GM23338 (cell line): ENCODE results near the gene PDE4B. TPM values are rescaled to one million over a fixed set of nuclear protein-coding genes. Genes with fewer than 3 reads are reported as not detected.
A peak's percentile ranks its signal among the peaks of the same experiment; 100 is the strongest.

Experiments used
- ATAC-seq: fragments of 200-7000 bp; cut with Tn5 transposase; 3 replicates; pipeline ENCODE4 v1.9.1; 2020
- DNase-seq: peaks from one replicate; pipeline ENCODE4 v3.0.0-alpha.2; 2015; ENCODE audit warnings: low spot score
- H2AFZ ChIP-seq: fragments of 200-600 bp; sonication (generic); 2 replicates; pipeline ENCODE4 v1.8.0; 2016; ENCODE audit warnings: antibody characterized with exemption, mild to moderate bottlenecking, moderate library complexity
- H3F3A ChIP-seq: fragments of 200-600 bp; sonication (generic); replicated peaks from 2 replicates; pipeline ENCODE4 v1.8.0; 2017; ENCODE audit warnings: antibody characterized with exemption, mixed run types, low read depth
- H3K27ac ChIP-seq: fragments of 200-600 bp; sonication (generic); 2 replicates; pipeline ENCODE4 v1.6.1; 2016; ENCODE audit warnings: low read depth
- H3K27me3 ChIP-seq: fragments of 200-600 bp; sonication (generic); 2 replicates; pipeline ENCODE4 v1.8.0; 2016; ENCODE audit warnings: mild to moderate bottlenecking, mixed run types, moderate library complexity; ENCODE audit not compliant: insufficient read depth
- H3K36me3 ChIP-seq: fragments of 200-600 bp; sonication (generic); 2 replicates; pipeline ENCODE4 v1.8.0; 2016; ENCODE audit warnings: mild to moderate bottlenecking; ENCODE audit not compliant: insufficient read depth
- H3K4me1 ChIP-seq: fragments of 200-600 bp; sonication (generic); 2 replicates; pipeline ENCODE4 v1.8.0; 2016; ENCODE audit warnings: mild to moderate bottlenecking, moderate library complexity; ENCODE audit not compliant: insufficient read depth
- H3K4me2 ChIP-seq: fragments of 200-600 bp; sonication (generic); 2 replicates; pipeline ENCODE4 v1.7.1; 2017; ENCODE audit warnings: mixed run types
- H3K4me3 ChIP-seq: fragments of 200-600 bp; sonication (generic); 2 replicates; pipeline ENCODE4 v1.6.1; 2016; ENCODE audit warnings: mixed run types
- H3K79me2 ChIP-seq: fragments of 200-600 bp; sonication (generic); replicated peaks from 2 replicates; pipeline ENCODE4 v1.8.0; 2017; ENCODE audit warnings: mild to moderate bottlenecking; ENCODE audit not compliant: insufficient read depth
- H3K9me2 ChIP-seq: fragments of 200-600 bp; sonication (generic); 2 replicates; pipeline ENCODE4 v1.8.0; 2017; ENCODE audit not compliant: insufficient read depth
- H4K20me1 ChIP-seq: fragments of 200-600 bp; sonication (generic); replicated peaks from 2 replicates; pipeline ENCODE4 v1.8.0; 2017; ENCODE audit warnings: mild to moderate bottlenecking; ENCODE audit not compliant: insufficient read depth
- H3K27ac Mint-ChIP-seq: 2 replicates; pipeline ENCODE4 v1.8.0; 2020; ENCODE audit warnings: inconsistent platforms, mild to moderate bottlenecking, moderate library complexity, mixed read lengths
- H3K27me3 Mint-ChIP-seq: 3 replicates; pipeline ENCODE4 v1.8.0; 2022; ENCODE audit warnings: low read depth, mild to moderate bottlenecking, moderate library complexity, mixed read lengths, inconsistent platforms; ENCODE audit not compliant: insufficient read depth, poor library complexity
- H3K36me3 Mint-ChIP-seq: 3 replicates; pipeline ENCODE4 v1.8.0; 2021; ENCODE audit warnings: low read depth, mild to moderate bottlenecking, inconsistent platforms, moderate library complexity, mixed read lengths
- H3K4me1 Mint-ChIP-seq: 3 replicates; pipeline ENCODE4 v1.8.0; 2020; ENCODE audit warnings: mild to moderate bottlenecking, inconsistent platforms, mixed read lengths
- H3K4me3 Mint-ChIP-seq: 3 replicates; pipeline ENCODE4 v1.8.0; 2021; ENCODE audit warnings: moderate library complexity, mild to moderate bottlenecking, inconsistent platforms, mixed read lengths
- H3K9me3 Mint-ChIP-seq: 3 replicates; pipeline ENCODE4 v1.8.0; 2020; ENCODE audit warnings: moderate library complexity, mild to moderate bottlenecking, inconsistent platforms, mixed read lengths
- CREB1 ChIP-seq: fragments of 250-450 bp; sonication (Bioruptor Pico); IDR thresholded peaks from 2 replicates; pipeline ENCODE4 v1.5.0; 2020; ENCODE audit warnings: low read depth, mild to moderate bottlenecking, moderate library complexity
- EZH2 ChIP-seq: fragments of 200-600 bp; sonication (generic); IDR thresholded peaks from one replicate; pipeline ENCODE4 v1.8.0; 2017; ENCODE audit warnings: antibody characterized with exemption, mild to moderate bottlenecking, low read depth; ENCODE audit not compliant: unreplicated experiment
- NANOG ChIP-seq: IDR thresholded peaks from 2 replicates; pipeline ENCODE4 v1.6.1; 2016; ENCODE audit warnings: antibody characterized with exemption, borderline replicate concordance
- POLR2AphosphoS5 ChIP-seq: IDR thresholded peaks from 2 replicates; pipeline ENCODE4 v1.6.1; 2016; ENCODE audit warnings: antibody characterized with exemption, low read depth
- ZNF114 ChIP-seq: fragments of 250-450 bp; sonication (Bioruptor Pico); IDR thresholded peaks from 2 replicates; pipeline ENCODE4 v1.5.0; 2020; ENCODE audit warnings: mild to moderate bottlenecking, moderate library complexity
- ZNF331 ChIP-seq: fragments of 250-450 bp; sonication (Bioruptor Pico); IDR thresholded peaks from 2 replicates; pipeline ENCODE4 v1.5.0; 2020; ENCODE audit warnings: low read depth, mild to moderate bottlenecking, moderate library complexity
- polyA plus RNA-seq: library from polyadenylated mRNA; unstranded; fragments of >200 nt; fragmentation: Nextera tagmentation; extraction: Ambion mirVana; gene quantifications from 2 replicates; pipeline ENCODE4 v1.2.1, GENCODE V29; 2016
- total RNA-seq: library from RNA; depleted of rRNA; stranded (reverse); fragments of >200 nt; shearing (Covaris generic); gene quantifications from 2 replicates; pipeline ENCODE4 v1.2.3, GENCODE V29; 2014
- TF ChIP-seq, protein P1 (sequence below): IDR thresholded peaks from one replicate; pipeline ENCODE4 v1.6.1; 2018; ENCODE audit warnings: antibody characterized with exemption; ENCODE audit not compliant: unreplicated experiment

PDE4B gene
- total and polyA plus RNA-seq, 2 experiments from 2014 or later = 14.0 to 25.6 TPM

DNA sequence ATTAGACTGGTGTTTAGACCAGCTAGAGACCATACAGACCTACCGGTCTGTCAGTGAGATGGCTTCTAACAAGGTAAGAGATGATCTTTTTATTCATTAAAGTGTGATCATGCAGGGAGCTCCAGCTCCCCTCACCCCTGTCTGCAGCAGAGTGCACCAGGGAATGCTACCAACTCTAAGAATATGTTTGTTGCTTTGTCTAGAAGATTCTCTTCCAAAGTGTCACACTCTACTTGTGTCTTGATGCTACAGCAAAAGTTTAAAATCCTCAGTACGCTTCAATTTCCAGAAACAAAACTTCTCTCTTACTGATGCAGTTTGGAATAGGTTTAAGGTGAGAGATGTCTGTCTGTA is 539.8 kb downstream of the PDE4B start:
- no peaks in the 10 kb centered on the region for H3K9me3 Mint-ChIP-seq
- Histone ChIP-seq H3K79me2 (peaks cover 51% of the 10 kb centered on the region), H3K4me3 (peak overlapping the region; percentile 66), H3K4me2 (peak overlapping the region; percentile 83), H2AFZ (no peak overlapping the region), H3F3A (no peaks in the 10 kb centered on the region; the same call in 1 of the 2 replicates), H3K9me2 (no peaks in the 10 kb centered on the region; the same call in 1 of the 2 replicates), H3K4me1 (peaks cover 49% of the 10 kb centered on the region), H3K27ac (no peak overlapping the region; the same call in 1 of the 2 replicates), H4K20me1 (no peaks in the 10 kb centered on the region), H3K27me3 (no peaks in the 10 kb centered on the region), H3K36me3 (no peaks in the 10 kb centered on the region)
- H3K36me3 Mint-ChIP-seq = peaks cover 3% of the 10 kb centered on the region; the same call in 1 of the 3 replicates
- peak; percentile 37 for ATAC-seq
- peaks cover 56% of the 10 kb centered on the region for H3K4me1 Mint-ChIP-seq
- no peak for DNase-seq
- H3K4me3 Mint-ChIP-seq = peak overlapping the region; percentile 77
- no peak for TF ChIP-seq EZH2
- no peak for TF ChIP-seq ZNF114 (CRISPR knock-in tag)
- TF ChIP-seq, protein P1, sequence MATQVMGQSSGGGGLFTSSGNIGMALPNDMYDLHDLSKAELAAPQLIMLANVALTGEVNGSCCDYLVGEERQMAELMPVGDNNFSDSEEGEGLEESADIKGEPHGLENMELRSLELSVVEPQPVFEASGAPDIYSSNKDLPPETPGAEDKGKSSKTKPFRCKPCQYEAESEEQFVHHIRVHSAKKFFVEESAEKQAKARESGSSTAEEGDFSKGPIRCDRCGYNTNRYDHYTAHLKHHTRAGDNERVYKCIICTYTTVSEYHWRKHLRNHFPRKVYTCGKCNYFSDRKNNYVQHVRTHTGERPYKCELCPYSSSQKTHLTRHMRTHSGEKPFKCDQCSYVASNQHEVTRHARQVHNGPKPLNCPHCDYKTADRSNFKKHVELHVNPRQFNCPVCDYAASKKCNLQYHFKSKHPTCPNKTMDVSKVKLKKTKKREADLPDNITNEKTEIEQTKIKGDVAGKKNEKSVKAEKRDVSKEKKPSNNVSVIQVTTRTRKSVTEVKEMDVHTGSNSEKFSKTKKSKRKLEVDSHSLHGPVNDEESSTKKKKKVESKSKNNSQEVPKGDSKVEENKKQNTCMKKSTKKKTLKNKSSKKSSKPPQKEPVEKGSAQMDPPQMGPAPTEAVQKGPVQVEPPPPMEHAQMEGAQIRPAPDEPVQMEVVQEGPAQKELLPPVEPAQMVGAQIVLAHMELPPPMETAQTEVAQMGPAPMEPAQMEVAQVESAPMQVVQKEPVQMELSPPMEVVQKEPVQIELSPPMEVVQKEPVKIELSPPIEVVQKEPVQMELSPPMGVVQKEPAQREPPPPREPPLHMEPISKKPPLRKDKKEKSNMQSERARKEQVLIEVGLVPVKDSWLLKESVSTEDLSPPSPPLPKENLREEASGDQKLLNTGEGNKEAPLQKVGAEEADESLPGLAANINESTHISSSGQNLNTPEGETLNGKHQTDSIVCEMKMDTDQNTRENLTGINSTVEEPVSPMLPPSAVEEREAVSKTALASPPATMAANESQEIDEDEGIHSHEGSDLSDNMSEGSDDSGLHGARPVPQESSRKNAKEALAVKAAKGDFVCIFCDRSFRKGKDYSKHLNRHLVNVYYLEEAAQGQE = no peak
- TF ChIP-seq NANOG = no peak
- TF ChIP-seq CREB1 (CRISPR knock-in tag) = no peak
- H3K27ac Mint-ChIP-seq = peak overlapping the region; percentile 63
- H3K27me3 Mint-ChIP-seq = peaks cover 3% of the 10 kb centered on the region

DNA sequence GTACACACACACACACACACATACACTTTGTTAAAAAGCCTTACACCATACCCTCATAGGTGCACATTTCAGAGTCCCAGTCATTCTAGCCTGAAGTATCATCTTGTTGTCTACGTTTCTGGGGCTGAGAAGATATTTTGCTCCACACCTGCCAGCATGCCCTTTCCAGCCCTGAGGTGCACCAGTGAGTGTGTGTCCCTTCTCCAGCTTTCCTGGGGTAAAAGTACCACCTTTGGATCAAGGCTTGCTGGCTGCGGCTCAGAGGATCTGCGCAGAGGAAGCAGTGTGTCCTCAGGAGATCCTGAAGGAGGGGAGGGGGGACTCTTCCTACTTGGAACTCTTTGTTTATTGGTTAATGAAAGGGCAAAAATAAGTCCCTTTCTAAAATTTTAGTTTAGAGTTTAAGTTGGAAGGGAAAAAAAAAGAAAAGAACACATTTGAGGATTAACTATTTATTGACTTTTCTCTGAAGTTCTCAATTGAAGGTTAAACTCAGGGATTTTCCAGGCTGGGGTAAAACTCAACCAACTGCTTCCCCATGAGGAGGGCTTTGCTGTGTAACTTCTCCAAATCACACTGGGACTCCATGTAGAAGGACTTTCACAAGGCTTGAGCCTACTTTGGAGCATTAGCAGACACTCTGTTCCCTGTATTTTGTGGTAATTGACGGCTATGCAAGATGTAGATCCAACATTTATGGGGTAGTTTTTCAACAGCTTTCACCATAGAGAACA is 540.9 kb downstream of the PDE4B start:
- H3K4me3 ChIP-seq = peak overlapping the region; percentile 66
- peaks cover 3% of the 10 kb centered on the region; the same call in 1 of the 3 replicates for H3K36me3 Mint-ChIP-seq
- peak overlapping the region; percentile 83 for H3K27ac ChIP-seq
- no peaks in the 10 kb centered on the region for H3K27me3 ChIP-seq
- H3K4me1 ChIP-seq = peaks cover 52% of the 10 kb centered on the region
- TF ChIP-seq ZNF331 = no peak
- 0 out of 2 replicates have a peak, but pooled peaks have one; percentile 22 for TF ChIP-seq POLR2AphosphoS5
- ATAC-seq = peak; percentile 33
- no peaks in the 10 kb centered on the region for H4K20me1 ChIP-seq
- peak overlapping the region; percentile 77 for H3K4me3 Mint-ChIP-seq
- H3K4me1 Mint-ChIP-seq = peaks cover 57% of the 10 kb centered on the region
- H3F3A ChIP-seq = no peaks in the 10 kb centered on the region; the same call in 1 of the 2 replicates
- DNase-seq = peak; percentile 38
- H3K9me2 ChIP-seq = no peaks in the 10 kb centered on the region; the same call in 1 of the 2 replicates
- H3K79me2 ChIP-seq = peaks cover 62% of the 10 kb centered on the region
- H3K27ac Mint-ChIP-seq = no peak overlapping the region
- no peaks in the 10 kb centered on the region for H3K36me3 ChIP-seq
- H3K4me2 ChIP-seq = peak overlapping the region; percentile 83
- no peaks in the 10 kb centered on the region for H3K9me3 Mint-ChIP-seq
- no peak overlapping the region for H2AFZ ChIP-seq
- peaks cover 3% of the 10 kb centered on the region for H3K27me3 Mint-ChIP-seq
